Astrocyte (in vitro differentiated cells and primary cell): ENCODE data around the gene TFEB. TPM values are rescaled to one million over a fixed set of nuclear protein-coding genes. Genes with fewer than 3 reads are reported as not detected.
A peak's percentile ranks its signal among the peaks of the same experiment; 100 is the strongest.
"Not testable (repeated sequence)": the region's sequence is repeated elsewhere in the genome, so short reads cannot be mapped to it uniquely, and the experiment has no call there.

Source experiments
- DNase-seq: peaks from one replicate; pipeline ENCODE4 v3.0.0-alpha.2; 2010; ENCODE audit warnings: low read depth
- FAIRE-seq: peaks from 2 replicates; lab custom pipeline; 2011; peaks lifted over from hg19 to GRCh38; lab: Jason Lieb, UNC
- H2AFZ ChIP-seq: 2 replicates; pipeline ENCODE4 v1.6.0; 2012; ENCODE audit warnings: low read depth, low read length, inconsistent platforms
- H3K27ac ChIP-seq: 2 replicates; pipeline ENCODE4 v1.5.1; 2011; ENCODE audit warnings: low read depth, low read length, inconsistent platforms
- H3K27me3 ChIP-seq: 2 replicates; pipeline ENCODE4 v1.6.0; 2011; ENCODE audit warnings: low read length, inconsistent platforms; ENCODE audit not compliant: insufficient read depth
- H3K36me3 ChIP-seq: 2 replicates; pipeline ENCODE4 v1.5.1; 2011; ENCODE audit warnings: low read length, inconsistent platforms; ENCODE audit not compliant: insufficient read depth
- H3K4me1 ChIP-seq: 2 replicates; pipeline ENCODE4 v1.5.1; 2011; ENCODE audit warnings: low read length, inconsistent platforms; ENCODE audit not compliant: insufficient read depth
- H3K4me2 ChIP-seq: 2 replicates; pipeline ENCODE4 v1.6.0; 2012; ENCODE audit warnings: low read length, inconsistent platforms
- H3K4me3 ChIP-seq: 2 replicates; pipeline ENCODE4 v1.5.1; 2011; ENCODE audit warnings: low read depth, mild to moderate bottlenecking, low read length, inconsistent platforms; ENCODE audit not compliant: insufficient read depth
- H3K79me2 ChIP-seq: 2 replicates; pipeline ENCODE4 v1.6.0; 2012; ENCODE audit warnings: mild to moderate bottlenecking, low read length, inconsistent platforms; ENCODE audit not compliant: insufficient read depth
- H3K9ac ChIP-seq: 2 replicates; pipeline ENCODE4 v1.6.0; 2012; ENCODE audit warnings: mild to moderate bottlenecking, low read length, inconsistent platforms
- H3K9me3 ChIP-seq: 2 replicates; pipeline ENCODE4 v1.5.1; 2012; ENCODE audit warnings: low read depth, mild to moderate bottlenecking, low read length, inconsistent platforms; ENCODE audit not compliant: insufficient read depth
- H4K20me1 ChIP-seq: 2 replicates; pipeline ENCODE4 v1.6.0; 2012; ENCODE audit warnings: low read length, inconsistent platforms; ENCODE audit not compliant: insufficient read depth
- H3K27ac Mint-ChIP-seq: one replicate; pipeline ENCODE4 v1.8.0; 2021; ENCODE audit warnings: mild to moderate bottlenecking, mixed read lengths; ENCODE audit not compliant: unreplicated experiment
- H3K27me3 Mint-ChIP-seq: one replicate; pipeline ENCODE4 v1.8.0; 2021; ENCODE audit warnings: low read depth, mixed read lengths; ENCODE audit not compliant: unreplicated experiment
- H3K36me3 Mint-ChIP-seq: one replicate; pipeline ENCODE4 v1.8.0; 2021; ENCODE audit warnings: low read depth, mixed read lengths; ENCODE audit not compliant: unreplicated experiment
- H3K4me1 Mint-ChIP-seq: one replicate; pipeline ENCODE4 v1.8.0; 2021; ENCODE audit warnings: low read depth, mixed read lengths; ENCODE audit not compliant: unreplicated experiment
- H3K4me3 Mint-ChIP-seq: one replicate; pipeline ENCODE4 v1.8.0; 2021; ENCODE audit warnings: mild to moderate bottlenecking, moderate library complexity, mixed read lengths; ENCODE audit not compliant: unreplicated experiment
- H3K9me3 Mint-ChIP-seq: one replicate; pipeline ENCODE4 v1.8.0; 2021; ENCODE audit warnings: mild to moderate bottlenecking, mixed read lengths; ENCODE audit not compliant: unreplicated experiment
- CTCF ChIP-seq: IDR thresholded peaks from 2 replicates; pipeline ENCODE4 v1.5.1; 2011; ENCODE audit warnings: low read depth, mild to moderate bottlenecking, inconsistent platforms, low read length, moderate library complexity; ENCODE audit not compliant: insufficient read depth
- EZH2 ChIP-seq: IDR thresholded peaks from 2 replicates; pipeline ENCODE4 v1.6.1; 2012; ENCODE audit warnings: mild to moderate bottlenecking, low read length, inconsistent platforms; ENCODE audit not compliant: insufficient read depth
- total RNA-seq: library from RNA; stranded (reverse); gene quantifications from 2 replicates; pipeline ENCODE4 v1.2.1, GENCODE V29; 2021

TFEB gene
- total RNA-seq, 1 donor from 2014 or later: 4.7 TPM

- Mint-ChIP-seq H3K9me3 (peaks cover 2% of the 10 kb centered on the region), H3K27me3 (peaks cover 7% of the 10 kb centered on the region), H3K27ac (no peak overlapping the region), H3K36me3 (peaks cover 14% of the 10 kb centered on the region), H3K4me1 (peaks cover 11% of the 10 kb centered on the region), H3K4me3 (no peak overlapping the region)
- Histone ChIP-seq H3K9me3 (no peaks in the 10 kb centered on the region), H3K9ac (no peak overlapping the region), H2AFZ (peak overlapping the region; percentile 47), H3K4me1 (peaks cover 5% of the 10 kb centered on the region), H3K27me3 (no peaks in the 10 kb centered on the region), H3K36me3 (no peaks in the 10 kb centered on the region), H3K79me2 (no peaks in the 10 kb centered on the region), H3K4me2 (no peak overlapping the region), H3K27ac (no peak overlapping the region), H3K4me3 (no peak overlapping the region), H4K20me1 (no peaks in the 10 kb centered on the region)
- no peak for FAIRE-seq
- peak; percentile 70 for DNase-seq
- TF ChIP-seq EZH2 (no peak), CTCF (no peak)
Measured at GRCh38 chr6:41767112-41767833, 31.9 kb upstream of the TFEB start.

GRCh38 chr6:41766043-41766664, 30.7 kb upstream of the TFEB start:
- not testable (repeated sequence) for H3K4me2 ChIP-seq, H3K27ac ChIP-seq, H3K4me1 ChIP-seq, H3K27ac Mint-ChIP-seq, DNase-seq, H4K20me1 ChIP-seq, H3K4me3 Mint-ChIP-seq, H3K36me3 ChIP-seq, H3K79me2 ChIP-seq, H3K36me3 Mint-ChIP-seq, H3K9me3 Mint-ChIP-seq, FAIRE-seq, H2AFZ ChIP-seq, H3K9ac ChIP-seq, H3K27me3 ChIP-seq, H3K27me3 Mint-ChIP-seq, H3K4me3 ChIP-seq, H3K9me3 ChIP-seq
- H3K4me1 Mint-ChIP-seq: peaks cover 11% of the 10 kb centered on the region

- no peak for TF ChIP-seq EZH2
- no peak for TF ChIP-seq CTCF
- Mint-ChIP-seq H3K9me3 (peaks cover 2% of the 10 kb centered on the region), H3K36me3 (no peaks in the 10 kb centered on the region), H3K4me1 (peaks cover 12% of the 10 kb centered on the region), H3K27me3 (peaks cover 9% of the 10 kb centered on the region), H3K27ac (no peak overlapping the region), H3K4me3 (no peak overlapping the region)
- Histone ChIP-seq H3K4me3 (no peak overlapping the region), H3K27me3 (no peaks in the 10 kb centered on the region), H2AFZ (no peak overlapping the region), H3K4me2 (no peak overlapping the region), H3K9ac (no peak overlapping the region), H3K4me1 (peaks cover 5% of the 10 kb centered on the region), H3K9me3 (no peaks in the 10 kb centered on the region), H3K79me2 (no peaks in the 10 kb centered on the region), H4K20me1 (no peaks in the 10 kb centered on the region), H3K27ac (no peak overlapping the region), H3K36me3 (no peaks in the 10 kb centered on the region)
- FAIRE-seq (no peak), DNase-seq (no peak)
Measured at GRCh38 chr6:41763470-41763869, 28.1 kb upstream of the TFEB start.
